H1 (cell line): ENCODE measurements around the gene DPP8. TPM values are rescaled to one million over a fixed set of nuclear protein-coding genes. Genes with fewer than 3 reads are reported as not detected.

Source experiments
- CBX5 ChIP-seq: fragments of 300-800, 300-1000 bp; sonication (generic); IDR thresholded peaks from 2 replicates; pipeline ENCODE4 v1.7.1; 2016; ENCODE audit warnings: antibody characterized with exemption, low read length, low read depth
- CHD7 ChIP-seq: fragments of 300-600 bp; sonication (generic); IDR thresholded peaks from 2 replicates; pipeline ENCODE4 v1.7.1; 2012; ENCODE audit warnings: low read length, moderate library complexity, mild to moderate bottlenecking, inconsistent platforms; ENCODE audit not compliant: insufficient replicate concordance
- CTBP2 ChIP-seq: IDR thresholded peaks from 2 replicates; pipeline ENCODE4 v1.7.0; 2011; ENCODE audit warnings: borderline replicate concordance, mild to moderate bottlenecking, moderate library complexity, mixed read lengths, low read length; ENCODE audit not compliant: insufficient read depth, insufficient read length
- CTCF ChIP-seq, 3 experiments: IDR thresholded peaks; 1 replicate in 2 of 3; 2 replicates in 1 of 3; pipeline versions ENCODE4 v1.5.1 to v1.6.1; 2011; ENCODE audit warnings: low read length in 3 of 3, mild to moderate bottlenecking in 3 of 3, inconsistent platforms in 2 of 3, low read depth in 1 of 3, moderate library complexity in 1 of 3; ENCODE audit not compliant: insufficient read depth in 1 of 3; ENCODE audit errors: control extremely low read depth in 1 of 3
- POU5F1 ChIP-seq: IDR thresholded peaks from 2 replicates; pipeline ENCODE4 v1.6.1; 2011; ENCODE audit warnings: low read depth, mild to moderate bottlenecking, low read length, moderate library complexity
- RBBP5 ChIP-seq: IDR thresholded peaks from 2 replicates; pipeline ENCODE4 v1.7.1; 2012; ENCODE audit warnings: low read depth, mild to moderate bottlenecking, inconsistent platforms, low read length, moderate library complexity, borderline replicate concordance
- YY1 ChIP-seq: IDR thresholded peaks from 2 replicates; pipeline ENCODE4 v1.6.1; 2011; ENCODE audit warnings: low read depth, mild to moderate bottlenecking, low read length
- polyA plus RNA-seq, 7 experiments: library from polyadenylated mRNA; depleted of rRNA in 3 of 7; stranded (reverse) in 5 of 7; unstranded in 2 of 7; fragments of >200 nt in 5 of 7; fragments of 200-250 nt in 2 of 7; gene quantifications; 1 replicate in 5 of 7; 2 replicates in 1 of 7; 4 replicates in 1 of 7; pipeline versions ENCODE4 v1.2.1 to v1.2.3, GENCODE V29; 2011 to 2013; ENCODE audit warnings: missing spikeins in 2 of 7, mixed read lengths in 2 of 7
- total RNA-seq: library from RNA; stranded (reverse); fragmentation: NEBNext Ultra II Directional; extraction: Animal tissue kit (Norgen Biotek cat#: 25700); gene quantifications from 2 replicates; pipeline ENCODE4 v1.2.1, GENCODE V29; 2021

DPP8 gene
- total and polyA plus RNA-seq, 2 of the 8 experiments (the other 6 are each of a cell fraction or from before 2014, with no cell fraction given) = 9.9 to 26.0 TPM

- TF ChIP-seq CHD7 = no peak
- no peak for TF ChIP-seq RBBP5
- no peak for TF ChIP-seq CBX5
- TF ChIP-seq YY1 = peak; percentile 60; the same call in 1 of the 2 replicates
- no peak for TF ChIP-seq CTBP2
- peak; percentile 91 to 95 (median 91) for TF ChIP-seq CTCF (IDR thresholded peaks at IDR 0.05; ENCODE audit: control extremely low read depth in 1 of 3, insufficient read depth in 1 of 3, low read depth in 1 of 3, low read length in 3 of 3)
- no peak for TF ChIP-seq POU5F1
Measured at GRCh38 chr15:65400760-65401610, 116.5 kb downstream of the DPP8 start (continued).
